ENCODE data around the gene GALNT10. TPM values are rescaled to one million over a fixed set of nuclear protein-coding genes. Genes with fewer than 3 reads are reported as not detected.

Gene GALNT10
- total and polyA plus RNA-seq, 2 of the 8 experiments (the other 6 are each of a cell fraction or from before 2014, with no cell fraction given): 4.6 to 15.5 TPM

GRCh38 chr5:154301726-154302125, 111.2 kb downstream of the GALNT10 start (continued):
- TF ChIP-seq ATF2 (IDR thresholded peaks at IDR 0.05; ENCODE audit: low read length) (no peak), SUZ12 (IDR thresholded peaks at IDR 0.05; ENCODE audit: low read length) (no peak)
